GM12878 (cell line): ENCODE data around the gene KRT20.

Experiments used
- CBFB ChIP-seq: IDR thresholded peaks from 2 replicates; pipeline ENCODE4 v1.6.1; 2016; ENCODE audit warnings: antibody characterized with exemption, low read depth
- CREB1 ChIP-seq: IDR thresholded peaks from 2 replicates; pipeline ENCODE4 v1.6.1; 2012; ENCODE audit warnings: low read depth, mild to moderate bottlenecking, inconsistent platforms
- CTCF ChIP-seq, 3 experiments: IDR thresholded peaks in 2 of 3; conservative IDR thresholded peaks in 1 of 3; 2 replicates each; pipeline ENCODE4 v1.5.1; 2011; ENCODE audit warnings: low read depth in 3 of 3, low read length in 3 of 3, mild to moderate bottlenecking in 3 of 3, control low read depth in 2 of 3, moderate library complexity in 2 of 3, inconsistent platforms in 1 of 3, mixed read lengths in 1 of 3; ENCODE audit not compliant: control insufficient read depth in 2 of 3, insufficient read depth in 1 of 3; ENCODE audit errors: extremely low read depth in 1 of 3
- EP300 ChIP-seq, 2 experiments: fragments of 150-350 bp in 1 of 2; IDR thresholded peaks; 2 replicates each; pipeline ENCODE4 v1.6.1; 2011 to 2012; ENCODE audit warnings: low read depth in 2 of 2, low read length in 2 of 2, borderline replicate concordance in 1 of 2, improper control_type of control experiment in 1 of 2, inconsistent platforms in 1 of 2; ENCODE audit not compliant: control insufficient read depth in 1 of 2
- EZH2 ChIP-seq: IDR thresholded peaks from 2 replicates; pipeline ENCODE4 v1.6.1; 2012; ENCODE audit warnings: low read depth, mild to moderate bottlenecking, control low read depth, inconsistent platforms, low read length, borderline replicate concordance; ENCODE audit not compliant: control insufficient read depth
- KAT2A ChIP-seq: conservative IDR thresholded peaks from 2 replicates; pipeline ENCODE4 v1.6.1; 2011; ENCODE audit warnings: low read depth, low read length; ENCODE audit not compliant: control insufficient read depth
- PBX3 ChIP-seq: IDR thresholded peaks from 2 replicates; pipeline ENCODE4 v1.6.1; 2011; ENCODE audit warnings: mild to moderate bottlenecking, low read depth, low read length, moderate library complexity; ENCODE audit not compliant: insufficient replicate concordance
- SIN3A ChIP-seq: IDR thresholded peaks from 2 replicates; pipeline ENCODE4 v1.6.1; 2012; ENCODE audit warnings: low read depth, low read length, improper control_type of control experiment
- SUZ12 ChIP-seq: fragments of 200-600 bp; sonication (generic); IDR thresholded peaks from one replicate; pipeline ENCODE4 v1.6.1; 2018; ENCODE audit warnings: antibody characterized with exemption, mild to moderate bottlenecking; ENCODE audit not compliant: unreplicated experiment
- TBL1XR1 ChIP-seq: IDR thresholded peaks from 2 replicates; pipeline ENCODE4 v1.6.1; 2012; ENCODE audit warnings: low read depth, low read length, improper control_type of control experiment
- TCF7 ChIP-seq: IDR thresholded peaks from 2 replicates; pipeline ENCODE4 v1.6.1; 2014; ENCODE audit warnings: antibody characterized with exemption, borderline replicate concordance
- USF1 ChIP-seq: IDR thresholded peaks from 2 replicates; pipeline ENCODE4 v1.6.1; 2011; ENCODE audit warnings: borderline replicate concordance, low read depth, mild to moderate bottlenecking, moderate library complexity, mixed read lengths, low read length; ENCODE audit not compliant: insufficient read depth; ENCODE audit errors: extremely low read length

GRCh38 chr17:40873255-40873654, 11.8 kb downstream of the KRT20 start:
- TF ChIP-seq PBX3 (no peak), SUZ12 (no peak), TBL1XR1 (no peak), EP300 (IDR thresholded peaks at IDR 0.05; ENCODE audit: borderline replicate concordance in 1 of 2, control insufficient read depth in 1 of 2, low read depth in 2 of 2, low read length in 2 of 2) (no peak), EZH2 (no peak), CREB1 (no peak), USF1 (no peak), CBFB (no peak), CTCF (IDR thresholded peaks at IDR 0.05 in 2 of 3, conservative IDR thresholded peaks at IDR 0.05 in 1 of 3; ENCODE audit: control insufficient read depth in 2 of 3, extremely low read depth in 1 of 3, insufficient read depth in 1 of 3, low read depth in 3 of 3, low read length in 3 of 3) (no peak), TCF7 (no peak), SIN3A (no peak), KAT2A (no peak)
